Progenitor cell of endocrine pancreas (in vitro differentiated cells): ENCODE data around the gene SMPD4. TPM values are rescaled to one million over a fixed set of nuclear protein-coding genes. Genes with fewer than 3 reads are reported as not detected.
"Not testable (repeated sequence)": the region's sequence is repeated elsewhere in the genome, so short reads cannot be mapped to it uniquely, and the experiment has no call there.

Experiments
- DNase-seq: peaks from one replicate; pipeline ENCODE4 v3.0.0; 2021; ENCODE audit warnings: low spot score; ENCODE audit not compliant: unreplicated experiment
- H3K27ac Mint-ChIP-seq: 2 replicates; pipeline ENCODE4 v1.8.0; 2021; ENCODE audit warnings: mild to moderate bottlenecking, moderate library complexity, mixed read lengths
- H3K27me3 Mint-ChIP-seq: 2 replicates; pipeline ENCODE4 v1.8.0; 2021; ENCODE audit warnings: mixed read lengths
- H3K36me3 Mint-ChIP-seq: 2 replicates; pipeline ENCODE4 v1.8.0; 2022; ENCODE audit warnings: mixed read lengths; ENCODE audit not compliant: insufficient read depth
- H3K4me1 Mint-ChIP-seq: 2 replicates; pipeline ENCODE4 v1.8.0; 2021; ENCODE audit warnings: low read depth, mixed read lengths
- H3K4me3 Mint-ChIP-seq: 2 replicates; pipeline ENCODE4 v1.8.0; 2021; ENCODE audit warnings: low read depth, mild to moderate bottlenecking, moderate library complexity, mixed read lengths
- H3K9me3 Mint-ChIP-seq: 2 replicates; pipeline ENCODE4 v1.8.0; 2021; ENCODE audit warnings: low read depth, mixed read lengths
- CTCF ChIP-seq: fragments of 200-600 bp; sonication (generic); IDR thresholded peaks from one replicate; pipeline ENCODE4 v1.5.0; 2021; ENCODE audit warnings: antibody characterized with exemption, mild to moderate bottlenecking; ENCODE audit not compliant: unreplicated experiment
- total RNA-seq: library from RNA; stranded (reverse); gene quantifications from 2 replicates; pipeline ENCODE4 v1.2.1, GENCODE V29; 2021

The SMPD4 gene
- total RNA-seq, 1 donor from 2014 or later: 93.8 TPM

DNA sequence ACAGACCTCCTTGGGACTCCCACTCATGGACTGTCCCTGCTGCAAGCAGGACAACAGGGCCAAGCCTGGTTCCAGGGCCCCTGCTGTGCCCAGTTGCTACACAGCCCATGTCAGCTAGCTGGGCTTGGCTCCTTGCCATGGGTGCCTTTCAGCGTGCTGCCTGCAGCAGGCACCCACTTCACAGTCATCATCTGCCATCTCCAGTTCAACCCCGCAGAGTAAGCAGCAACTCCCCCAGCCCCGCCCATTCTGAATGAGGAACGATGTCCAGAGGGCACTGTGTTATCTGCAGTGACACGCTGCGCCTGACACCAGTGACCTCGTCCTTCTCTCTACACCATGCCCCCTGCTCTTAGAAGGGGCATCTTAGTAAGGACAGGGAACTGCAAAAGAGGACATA, 21.1 kb upstream of the SMPD4 start:
- not testable (repeated sequence) for H3K4me1 Mint-ChIP-seq, H3K36me3 Mint-ChIP-seq, H3K27me3 Mint-ChIP-seq, H3K9me3 Mint-ChIP-seq, H3K4me3 Mint-ChIP-seq, H3K27ac Mint-ChIP-seq, DNase-seq

- TF ChIP-seq CTCF: no peak
- H3K27me3 Mint-ChIP-seq: no peaks in the 10 kb centered on the region
- H3K9me3 Mint-ChIP-seq: no peaks in the 10 kb centered on the region
- no peak within 1 kb of the TSS for H3K27ac Mint-ChIP-seq
- H3K4me3 Mint-ChIP-seq: no peak within 1 kb of the TSS
- peaks cover 2% of the 10 kb centered on the region for H3K4me1 Mint-ChIP-seq
- DNase-seq: no peak
- H3K36me3 Mint-ChIP-seq: no peaks in the 10 kb centered on the region
Observed at GRCh38 chr2:130198343-130198742, 16.9 kb upstream of the SMPD4 start, which contains the start of gene TUBA3E. Gene TUBA3E, minus strand, starts transcription at chr2:130198439. Its CDS starts 79 bp downstream, at chr2:130198360.

- H3K36me3 Mint-ChIP-seq, H3K9me3 Mint-ChIP-seq, H3K27me3 Mint-ChIP-seq, DNase-seq, H3K27ac Mint-ChIP-seq, H3K4me3 Mint-ChIP-seq, H3K4me1 Mint-ChIP-seq: not testable (repeated sequence)
Observed at GRCh38 chr2:130196052-130196451, 14.7 kb upstream of the SMPD4 start.

DNA sequence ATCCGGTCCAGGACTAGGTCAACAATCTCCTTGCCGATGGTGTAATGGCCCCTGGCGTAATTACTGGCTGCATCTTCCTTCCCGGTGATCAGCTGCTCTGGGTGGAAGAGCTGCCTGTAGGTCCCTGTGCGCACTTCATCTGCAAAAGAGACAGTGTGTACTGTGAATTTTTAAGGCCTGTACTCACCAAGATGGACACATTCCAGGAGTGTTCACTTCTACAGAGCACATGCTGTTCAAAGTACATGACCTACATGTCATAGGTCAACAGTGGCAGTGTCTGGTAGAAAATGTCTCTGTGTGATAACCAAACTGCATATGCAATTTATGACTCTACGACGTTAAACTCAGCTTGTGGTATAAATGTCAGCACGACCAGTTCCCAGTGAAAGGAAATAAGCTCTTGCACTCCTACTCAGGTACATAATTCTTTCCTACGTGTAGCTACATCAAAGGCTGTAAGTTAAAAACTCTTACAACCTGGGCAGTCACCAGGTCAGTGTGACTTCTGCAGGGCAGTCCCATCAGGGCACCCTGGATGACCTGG, 13.8 kb upstream of the SMPD4 start:
- H3K4me1 Mint-ChIP-seq, H3K27me3 Mint-ChIP-seq, H3K9me3 Mint-ChIP-seq, H3K27ac Mint-ChIP-seq, H3K36me3 Mint-ChIP-seq, H3K4me3 Mint-ChIP-seq, DNase-seq: not testable (repeated sequence)

DNA sequence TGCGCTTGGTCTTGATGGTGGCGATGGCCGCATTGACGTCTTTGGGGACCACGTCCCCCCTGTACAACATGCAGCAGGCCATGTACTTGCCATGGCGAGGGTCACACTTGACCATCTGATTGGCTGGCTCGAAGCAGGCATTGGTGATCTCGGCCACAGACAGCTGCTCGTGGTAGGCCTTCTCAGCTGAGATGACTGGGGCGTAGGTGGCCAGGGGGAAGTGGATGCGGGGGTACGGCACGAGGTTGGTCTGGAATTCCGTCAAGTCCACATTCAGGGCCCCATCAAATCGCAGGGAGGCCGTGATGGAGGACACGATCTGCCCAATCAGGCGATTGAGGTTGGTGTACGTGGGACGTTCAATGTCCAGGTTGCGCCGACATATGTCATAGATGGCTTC, 12.4 kb upstream of the SMPD4 start:
- H3K4me3 Mint-ChIP-seq, H3K4me1 Mint-ChIP-seq, H3K36me3 Mint-ChIP-seq, H3K27me3 Mint-ChIP-seq, H3K9me3 Mint-ChIP-seq, DNase-seq, H3K27ac Mint-ChIP-seq: not testable (repeated sequence)

DNA sequence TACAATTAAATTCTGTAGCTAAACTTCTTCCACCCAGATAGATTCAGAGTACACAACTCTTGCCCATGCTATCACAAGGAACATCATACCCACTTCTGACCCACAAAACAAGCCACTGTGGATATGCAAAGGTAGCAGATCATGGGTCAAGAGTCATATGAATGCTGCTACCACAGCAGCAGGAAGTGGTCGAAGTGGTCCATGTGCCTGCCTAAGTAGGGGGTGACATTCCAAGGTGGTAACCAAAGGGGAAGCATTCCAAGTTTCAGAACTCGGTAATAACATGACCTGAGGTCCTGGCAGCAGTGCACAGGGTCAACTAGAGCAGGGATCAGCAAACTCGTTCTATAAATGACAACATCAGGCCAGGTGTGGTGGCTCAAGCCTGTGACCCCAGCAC, 11.0 kb upstream of the SMPD4 start:
- H3K4me3 Mint-ChIP-seq, H3K27me3 Mint-ChIP-seq, H3K27ac Mint-ChIP-seq, H3K4me1 Mint-ChIP-seq, DNase-seq, H3K36me3 Mint-ChIP-seq, H3K9me3 Mint-ChIP-seq: not testable (repeated sequence)

DNA sequence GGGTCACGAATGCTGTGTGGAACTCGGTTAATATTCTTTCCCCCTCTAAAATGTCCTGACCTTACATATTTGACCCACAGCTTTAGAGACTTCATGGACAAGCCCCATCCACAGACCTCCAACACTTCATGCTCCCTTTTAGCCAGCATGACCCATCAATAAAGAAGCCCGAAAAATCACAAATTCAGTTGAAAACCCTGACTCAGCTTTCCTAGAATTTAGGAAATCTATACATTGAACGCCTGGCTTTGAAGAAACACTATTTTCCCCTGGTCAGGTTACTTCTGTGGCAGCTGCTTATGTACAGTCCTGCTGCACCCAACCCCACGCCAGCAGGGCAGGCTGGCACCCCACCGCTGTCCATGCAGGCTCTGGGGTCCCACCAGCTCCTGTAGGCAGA, 9.9 kb upstream of the SMPD4 start:
- H3K9me3 Mint-ChIP-seq, H3K4me3 Mint-ChIP-seq, H3K27me3 Mint-ChIP-seq, H3K36me3 Mint-ChIP-seq, H3K4me1 Mint-ChIP-seq, DNase-seq: not testable (repeated sequence)
- H3K27ac Mint-ChIP-seq: peak overlapping the region; percentile 64

DNA sequence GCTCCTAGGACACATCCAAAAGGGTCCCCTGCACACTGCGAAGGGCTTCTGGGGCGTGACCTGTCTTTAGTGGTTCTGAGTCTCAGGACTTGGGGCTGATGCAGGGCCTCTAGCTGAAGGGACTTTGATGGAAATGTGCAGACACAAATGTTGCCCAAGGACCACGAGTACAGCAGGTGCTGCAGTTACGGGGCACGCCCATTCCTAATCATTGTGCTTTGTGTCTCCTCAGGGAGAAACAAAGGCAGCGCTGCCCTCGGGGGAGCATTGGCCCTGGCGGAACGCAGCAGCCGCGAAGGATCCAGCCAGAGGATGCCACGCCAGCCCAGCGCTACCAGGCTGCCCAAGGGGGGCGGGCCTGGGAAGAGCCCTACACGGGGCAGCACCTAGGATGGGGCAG, 8.8 kb upstream of the SMPD4 start:
- H3K36me3 Mint-ChIP-seq: no peaks in the 10 kb centered on the region
- no peak overlapping the region for H3K4me3 Mint-ChIP-seq
- no peaks in the 10 kb centered on the region for H3K4me1 Mint-ChIP-seq
- no peaks in the 10 kb centered on the region for H3K9me3 Mint-ChIP-seq
- no peak for TF ChIP-seq CTCF
- H3K27me3 Mint-ChIP-seq: no peaks in the 10 kb centered on the region
- no peak for DNase-seq
- H3K27ac Mint-ChIP-seq: no peak overlapping the region

DNA sequence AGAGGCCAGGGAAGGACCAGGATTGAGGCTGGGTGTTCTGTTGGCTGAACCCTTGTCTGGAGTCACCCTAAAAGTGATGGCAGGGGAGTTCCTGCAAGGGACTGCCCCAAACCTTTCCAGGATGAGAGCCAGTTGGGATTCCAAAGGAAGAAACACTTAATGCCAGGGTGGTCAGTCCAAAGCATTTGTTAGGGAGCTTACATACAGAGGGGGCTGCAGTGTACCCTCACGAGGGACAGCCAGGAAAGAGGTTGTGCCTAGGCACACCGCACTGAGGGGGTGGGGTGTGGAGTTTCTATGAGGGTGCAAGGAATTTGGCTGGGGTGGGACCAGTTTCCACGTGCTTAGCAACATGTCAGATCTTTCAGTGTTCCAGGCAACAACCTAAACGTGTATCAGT, 7.6 kb upstream of the SMPD4 start:
- not testable (repeated sequence) for H3K4me1 Mint-ChIP-seq, H3K4me3 Mint-ChIP-seq, H3K27ac Mint-ChIP-seq, H3K36me3 Mint-ChIP-seq, H3K27me3 Mint-ChIP-seq, H3K9me3 Mint-ChIP-seq, DNase-seq

GRCh38 chr2:130187859-130188792, 6.7 kb upstream of the SMPD4 start:
- not testable (repeated sequence) for H3K36me3 Mint-ChIP-seq, H3K27me3 Mint-ChIP-seq, H3K27ac Mint-ChIP-seq

More at GRCh38 chr2:130187859-130188792, 6.7 kb upstream of the SMPD4 start:
- H3K4me1 Mint-ChIP-seq, H3K4me3 Mint-ChIP-seq, DNase-seq, H3K9me3 Mint-ChIP-seq: not testable (repeated sequence)
